GM23248 (cell line): ENCODE results near the gene NUP133. TPM values are rescaled to one million over a fixed set of nuclear protein-coding genes. Genes with fewer than 3 reads are reported as not detected.

ENCODE experiments used
- DNase-seq: peaks from one replicate; pipeline ENCODE4 v3.0.0-alpha.2; 2015
- H2AFZ ChIP-seq: fragments of 200-600 bp; sonication (generic); 2 replicates; pipeline ENCODE4 v1.6.1; 2016; ENCODE audit warnings: antibody characterized with exemption
- H3F3A ChIP-seq: fragments of 200-600 bp; sonication (generic); 2 replicates; pipeline ENCODE4 v1.6.1; 2016; ENCODE audit warnings: mild to moderate bottlenecking, antibody characterized with exemption, mixed run types; ENCODE audit not compliant: insufficient read depth
- H3K27ac ChIP-seq: fragments of 200-600 bp; sonication (generic); 2 replicates; pipeline ENCODE4 v1.5.1; 2016; ENCODE audit warnings: mild to moderate bottlenecking
- H3K27me3 ChIP-seq: fragments of 200-600 bp; sonication (generic); replicated peaks from 2 replicates; pipeline ENCODE4 v1.6.1; 2016; ENCODE audit warnings: mild to moderate bottlenecking; ENCODE audit not compliant: insufficient read depth
- H3K36me3 ChIP-seq: fragments of 200-600 bp; sonication (generic); 2 replicates; pipeline ENCODE4 v1.6.1; 2016; ENCODE audit warnings: low read depth, mild to moderate bottlenecking
- H3K4me1 ChIP-seq: fragments of 200-600 bp; sonication (generic); 2 replicates; pipeline ENCODE4 v1.6.1; 2016; ENCODE audit warnings: mild to moderate bottlenecking; ENCODE audit not compliant: insufficient read depth
- H3K4me2 ChIP-seq: fragments of 200-600 bp; sonication (generic); one replicate; pipeline ENCODE4 v1.6.1; 2016; ENCODE audit warnings: mild to moderate bottlenecking; ENCODE audit not compliant: unreplicated experiment
- H3K4me3 ChIP-seq: fragments of 200-600 bp; sonication (generic); 2 replicates; pipeline ENCODE4 v1.5.1; 2016; ENCODE audit warnings: mild to moderate bottlenecking
- H3K79me2 ChIP-seq: fragments of 200-600 bp; sonication (generic); 2 replicates; pipeline ENCODE4 v1.6.1; 2016; ENCODE audit warnings: mild to moderate bottlenecking; ENCODE audit not compliant: insufficient read depth
- H3K9ac ChIP-seq: fragments of 200-600 bp; sonication (generic); 2 replicates; pipeline ENCODE4 v1.6.1; 2016; ENCODE audit warnings: mild to moderate bottlenecking
- H3K9me2 ChIP-seq: fragments of 200-600 bp; sonication (generic); 2 replicates; pipeline ENCODE4 v1.6.1; 2016; ENCODE audit warnings: mixed run types, mild to moderate bottlenecking, moderate library complexity; ENCODE audit not compliant: insufficient read depth
- H3K9me3 ChIP-seq: fragments of 200-600 bp; sonication (generic); one replicate; pipeline ENCODE4 v1.6.1; 2017; ENCODE audit warnings: low read depth
- H4K20me1 ChIP-seq: fragments of 200-600 bp; sonication (generic); 2 replicates; pipeline ENCODE4 v1.6.0; 2016; ENCODE audit not compliant: insufficient read depth
- EZH2 ChIP-seq: fragments of 200-600 bp; sonication (generic); IDR thresholded peaks from 2 replicates; pipeline ENCODE4 v1.6.1; 2018; ENCODE audit warnings: antibody characterized with exemption, mild to moderate bottlenecking; ENCODE audit not compliant: insufficient read depth, poor library complexity, severe bottlenecking
- EZH2phosphoT487 ChIP-seq: fragments of 200-600 bp; sonication (generic); IDR thresholded peaks from 2 replicates; pipeline ENCODE4 v1.6.1; 2018; ENCODE audit warnings: antibody characterized with exemption, moderate library complexity, mild to moderate bottlenecking, low read depth; ENCODE audit not compliant: insufficient read depth
- WGBS, 2 experiments: methylation state at CpG; one replicate each; pipeline ENCODE4 v1.1.6; 2015 to 2017; ENCODE audit warnings: low lambda C conversion rate in 2 of 2, low coverage in 1 of 2; ENCODE audit errors: missing lambda C conversion rate in 2 of 2; 5-methylcytosine and 5-hydroxymethylcytosine counted together
- in situ Hi-C: fragments of 300-500 bp; cut with MboI; formaldehyde crosslinking; loops from 2 replicates; pipeline ENCODE4 v1.15.0; 2020
- polyA plus RNA-seq: library from polyadenylated mRNA; unstranded; fragments of >200 nt; fragmentation: Nextera tagmentation; extraction: Ambion mirVana; gene quantifications from 2 replicates; pipeline ENCODE4 v1.2.1, GENCODE V29; 2016
- total RNA-seq: library from RNA; depleted of rRNA; stranded (reverse); fragments of >200 nt; shearing (Covaris generic); gene quantifications from 2 replicates; pipeline ENCODE4 v1.2.3, GENCODE V29; 2014

Gene NUP133
- total and polyA plus RNA-seq, 2 experiments from 2014 or later, result 16.7 to 29.1 TPM

GRCh38 chr1:229434005-229434640 lies 74.0 kb downstream of the NUP133 start, which contains the start of gene ACTA1:
Gene ACTA1, minus strand, starts transcription at chr1:229434094. Its CDS starts 979 bp downstream, at chr1:229433115.
- Histone ChIP-seq H3K79me2 (no peaks in the 10 kb centered on the region), H3F3A (no peaks in the 10 kb centered on the region), H4K20me1 (no peaks in the 10 kb centered on the region), H2AFZ (no peak within 1 kb of the TSS), H3K27me3 (peaks cover 54% of the 10 kb centered on the region), H3K4me1 (no peaks in the 10 kb centered on the region), H3K4me2 (no peak within 1 kb of the TSS), H3K4me3 (no peak within 1 kb of the TSS), H3K36me3 (no peaks in the 10 kb centered on the region), H3K9ac (no peak within 1 kb of the TSS), H3K9me3 (no peaks in the 10 kb centered on the region), H3K9me2 (no peaks in the 10 kb centered on the region), H3K27ac (no peak within 1 kb of the TSS)
- in situ Hi-C loops, result no loop called here
- no peak for DNase-seq
- 2 to 3% methylated on average over 39 to 49 of the region's 51 CpGs for whole genome bisulfite sequencing, 2 experiments
- TF ChIP-seq EZH2phosphoT487, result no peak
- TF ChIP-seq EZH2, result peak; percentile 44

- TF ChIP-seq EZH2, result peak; percentile 49
- no peak for TF ChIP-seq EZH2phosphoT487
- Histone ChIP-seq H3K27ac (no peak overlapping the region), H3F3A (no peaks in the 10 kb centered on the region), H3K27me3 (peaks cover 55% of the 10 kb centered on the region), H3K9ac (no peak overlapping the region), H3K9me2 (no peaks in the 10 kb centered on the region), H3K4me1 (no peaks in the 10 kb centered on the region), H3K9me3 (no peaks in the 10 kb centered on the region), H3K4me2 (no peak overlapping the region), H3K36me3 (no peaks in the 10 kb centered on the region), H3K4me3 (no peak overlapping the region), H2AFZ (no peak overlapping the region), H4K20me1 (no peaks in the 10 kb centered on the region), H3K79me2 (no peaks in the 10 kb centered on the region)
- in situ Hi-C loops, result no loop called here
- no peak for DNase-seq
- WGBS, 2 experiments, result 8 to 13% methylated on average over 19 of the region's 19 CpGs
Measured at GRCh38 chr1:229433364-229434004, 74.7 kb downstream of the NUP133 start.

- WGBS, 2 experiments, result 9 to 12% methylated on average over 19 to 37 of the region's 37 CpGs
- no peak for TF ChIP-seq EZH2
- TF ChIP-seq EZH2phosphoT487, result 0 out of 2 replicates have a peak, but pooled peaks have one; percentile 48
- H3K79me2 ChIP-seq, result no peaks in the 10 kb centered on the region
- no peak overlapping the region for H3K4me2 ChIP-seq
- no peak overlapping the region for H3K9ac ChIP-seq
- H3F3A ChIP-seq, result no peaks in the 10 kb centered on the region
- no peaks in the 10 kb centered on the region for H3K4me1 ChIP-seq
- no peak overlapping the region for H3K27ac ChIP-seq
- H3K27me3 ChIP-seq, result peaks cover 55% of the 10 kb centered on the region
- no peaks in the 10 kb centered on the region for H3K36me3 ChIP-seq
- H3K9me2 ChIP-seq, result no peaks in the 10 kb centered on the region
- H4K20me1 ChIP-seq, result no peaks in the 10 kb centered on the region
- H3K9me3 ChIP-seq, result no peaks in the 10 kb centered on the region
- no peak overlapping the region for H2AFZ ChIP-seq
- no peak for DNase-seq
- in situ Hi-C loops, result no loop called here
- no peak overlapping the region for H3K4me3 ChIP-seq
Measured at GRCh38 chr1:229432905-229433304, 75.2 kb downstream of the NUP133 start.

GRCh38 chr1:229432116-229432461 lies 76.1 kb downstream of the NUP133 start:
- WGBS, 2 experiments, result 4 to 7% methylated on average over 25 to 30 of the region's 38 CpGs
- in situ Hi-C loops, result no loop called here
- H3F3A ChIP-seq, result no peaks in the 10 kb centered on the region
- no peak for DNase-seq
- no peak overlapping the region; the same call in 1 of the 2 replicates for H3K4me3 ChIP-seq
- H3K36me3 ChIP-seq, result no peaks in the 10 kb centered on the region
- peaks cover 62% of the 10 kb centered on the region for H3K27me3 ChIP-seq
- H3K27ac ChIP-seq, result no peak overlapping the region
- H2AFZ ChIP-seq, result no peak overlapping the region
- no peaks in the 10 kb centered on the region for H4K20me1 ChIP-seq
- no peaks in the 10 kb centered on the region for H3K4me1 ChIP-seq
- H3K9ac ChIP-seq, result no peak overlapping the region
- no peaks in the 10 kb centered on the region for H3K9me2 ChIP-seq
- no peak for TF ChIP-seq EZH2
- 0 out of 2 replicates have a peak, but pooled peaks have one; percentile 40 for TF ChIP-seq EZH2phosphoT487
- no peaks in the 10 kb centered on the region for H3K9me3 ChIP-seq
- H3K4me2 ChIP-seq, result no peak overlapping the region
- H3K79me2 ChIP-seq, result no peaks in the 10 kb centered on the region
